ENCODE data around the gene SLC12A7. TPM values are rescaled to one million over a fixed set of nuclear protein-coding genes. Genes with fewer than 3 reads are reported as not detected.

The SLC12A7 gene
- total and polyA plus RNA-seq, 2 donors (not counting 1 experiment from before 2014, with no cell fraction given), result 2.9 to 23.9 TPM

GRCh38 chr5:1003296-1003937, 108.4 kb downstream of the SLC12A7 start:
- Histone ChIP-seq H3K9ac (ENCODE audit: insufficient read depth, low read length) (no peak overlapping the region), H3K36me3 (ENCODE audit: control insufficient read depth, insufficient read depth, low read length) (no peaks in the 10 kb centered on the region), H3K79me2 (ENCODE audit: control insufficient read depth, insufficient read depth, low read length) (no peaks in the 10 kb centered on the region), H4K20me1 (ENCODE audit: control insufficient read depth, extremely low read depth, insufficient read depth, low read length) (no peaks in the 10 kb centered on the region), H3K4me3 (replicated peaks in 1 of 4; ENCODE audit: control extremely low read depth in 1 of 4, insufficient read depth in 1 of 4, low read depth in 3 of 4, low read length in 4 of 4) (no peak overlapping the region), H3K27me3 (ENCODE audit: control insufficient read depth, insufficient read depth, low read length) (peaks cover 28% of the 10 kb centered on the region), H3K27ac (ENCODE audit: insufficient read depth, low read length) (no peak overlapping the region), H2AFZ (ENCODE audit: low read length) (no peak overlapping the region), H3K4me1 (ENCODE audit: control insufficient read depth, extremely low read depth, insufficient read depth, low read length) (no peaks in the 10 kb centered on the region), H3K9me3 (ENCODE audit: control insufficient read depth, insufficient read depth, low read depth, low read length) (no peaks in the 10 kb centered on the region), H3K4me2 (ENCODE audit: extremely low read depth, insufficient read depth, low read length) (no peak overlapping the region)
- peak in 1 of 2 donors; percentile 34 for DNase-seq (ENCODE audit: low read depth in 2 of 2)
- no peak for TF ChIP-seq CTCF (conservative IDR thresholded peaks at IDR 0.05 in 1 of 2, IDR thresholded peaks at IDR 0.05 in 1 of 2; ENCODE audit: low read depth in 1 of 2, low read length in 2 of 2)
- no peak for TF ChIP-seq EZH2 (IDR thresholded peaks at IDR 0.05; ENCODE audit: low read length, missing control alignments)

- Histone ChIP-seq H3K36me3 (ENCODE audit: control insufficient read depth, insufficient read depth, low read length) (no peaks in the 10 kb centered on the region), H3K4me2 (ENCODE audit: extremely low read depth, insufficient read depth, low read length) (no peak overlapping the region), H3K79me2 (ENCODE audit: control insufficient read depth, insufficient read depth, low read length) (no peaks in the 10 kb centered on the region), H3K9ac (ENCODE audit: insufficient read depth, low read length) (no peak overlapping the region), H3K4me1 (ENCODE audit: control insufficient read depth, extremely low read depth, insufficient read depth, low read length) (no peaks in the 10 kb centered on the region), H4K20me1 (ENCODE audit: control insufficient read depth, extremely low read depth, insufficient read depth, low read length) (no peaks in the 10 kb centered on the region), H3K4me3 (replicated peaks in 1 of 4; ENCODE audit: control extremely low read depth in 1 of 4, insufficient read depth in 1 of 4, low read depth in 3 of 4, low read length in 4 of 4) (no peak overlapping the region), H2AFZ (ENCODE audit: low read length) (no peak overlapping the region), H3K27ac (ENCODE audit: insufficient read depth, low read length) (no peak overlapping the region), H3K9me3 (ENCODE audit: control insufficient read depth, insufficient read depth, low read depth, low read length) (no peaks in the 10 kb centered on the region), H3K27me3 (ENCODE audit: control insufficient read depth, insufficient read depth, low read length) (peaks cover 25% of the 10 kb centered on the region)
- DNase-seq (ENCODE audit: low read depth in 2 of 2), result no peak
- no peak for TF ChIP-seq EZH2 (IDR thresholded peaks at IDR 0.05; ENCODE audit: low read length, missing control alignments)
- TF ChIP-seq CTCF (conservative IDR thresholded peaks at IDR 0.05 in 1 of 2, IDR thresholded peaks at IDR 0.05 in 1 of 2; ENCODE audit: low read depth in 1 of 2, low read length in 2 of 2), result no peak
These were observed 109.0 kb downstream of the SLC12A7 start for GRCh38 chr5:1002836-1003235.

- Histone ChIP-seq H3K27me3 (ENCODE audit: control insufficient read depth, insufficient read depth, low read length) (peaks cover 21% of the 10 kb centered on the region), H4K20me1 (ENCODE audit: control insufficient read depth, extremely low read depth, insufficient read depth, low read length) (no peaks in the 10 kb centered on the region), H3K36me3 (ENCODE audit: control insufficient read depth, insufficient read depth, low read length) (no peaks in the 10 kb centered on the region), H3K79me2 (ENCODE audit: control insufficient read depth, insufficient read depth, low read length) (no peaks in the 10 kb centered on the region), H3K9me3 (ENCODE audit: control insufficient read depth, insufficient read depth, low read depth, low read length) (no peaks in the 10 kb centered on the region), H2AFZ (ENCODE audit: low read length) (no peak overlapping the region), H3K4me1 (ENCODE audit: control insufficient read depth, extremely low read depth, insufficient read depth, low read length) (no peaks in the 10 kb centered on the region), H3K9ac (ENCODE audit: insufficient read depth, low read length) (no peak overlapping the region), H3K4me2 (ENCODE audit: extremely low read depth, insufficient read depth, low read length) (no peak overlapping the region), H3K4me3 (replicated peaks in 1 of 4; ENCODE audit: control extremely low read depth in 1 of 4, insufficient read depth in 1 of 4, low read depth in 3 of 4, low read length in 4 of 4) (no peak overlapping the region), H3K27ac (ENCODE audit: insufficient read depth, low read length) (no peak overlapping the region)
- TF ChIP-seq EZH2 (IDR thresholded peaks at IDR 0.05; ENCODE audit: low read length, missing control alignments), result no peak
- no peak for TF ChIP-seq CTCF (conservative IDR thresholded peaks at IDR 0.05 in 1 of 2, IDR thresholded peaks at IDR 0.05 in 1 of 2; ENCODE audit: low read depth in 1 of 2, low read length in 2 of 2)
- DNase-seq (ENCODE audit: low read depth in 2 of 2), result no peak
These were observed 109.7 kb downstream of the SLC12A7 start for GRCh38 chr5:1002271-1002546.
